Lower lobe of right lung (tissue), 2 donors: ENCODE data around the gene NBAS. TPM values are rescaled to one million over a fixed set of nuclear protein-coding genes. Genes with fewer than 3 reads are reported as not detected.

ENCODE experiments used
- ATAC-seq, 2 donors: fragments of 200-7000 bp; cut with Tn5 transposase; one replicate each; pipeline ENCODE4 v1.9.1; 2020 to 2022; ENCODE audit warnings: mild to moderate bottlenecking in 2 of 2, moderate library complexity in 2 of 2
- DNase-seq: peaks from one replicate; pipeline ENCODE4 v3.0.0-alpha.2; 2020
- H3K27ac ChIP-seq: fragments of 200-600 bp; one replicate; pipeline ENCODE4 v1.8.0; 2022
- H3K27me3 ChIP-seq: fragments of 200-600 bp; one replicate; pipeline ENCODE4 v1.8.0; 2022; ENCODE audit warnings: low read depth
- H3K36me3 ChIP-seq: fragments of 200-600 bp; one replicate; pipeline ENCODE4 v1.8.0; 2022; ENCODE audit warnings: mild to moderate bottlenecking
- H3K4me1 ChIP-seq: fragments of 200-600 bp; one replicate; pipeline ENCODE4 v1.8.0; 2022
- H3K4me3 ChIP-seq: fragments of 200-600 bp; one replicate; pipeline ENCODE4 v1.8.0; 2022; ENCODE audit warnings: mild to moderate bottlenecking
- H3K9me3 ChIP-seq: fragments of 200-600 bp; one replicate; pipeline ENCODE4 v1.8.0; 2022
- intact Hi-C: fragments of 100-400 bp; cut with DNase I; formaldehyde crosslinking; loops from one replicate; pipeline ENCODE4 v1.11.0; 2022
- total RNA-seq: library from RNA; stranded (reverse); fragmentation: NEBNext Ultra II Directional; extraction: Animal tissue kit (Norgen Biotek cat#: 25700); gene quantifications from one replicate; pipeline ENCODE4 v1.2.1, GENCODE V29; 2021
- TF ChIP-seq, protein P1 (sequence below): fragments of 200-600 bp; IDR thresholded peaks from one replicate; pipeline ENCODE4 v1.8.0; 2022; ENCODE audit warnings: antibody characterized with exemption, mild to moderate bottlenecking
- donor health status: DM: no; HTN: yes; CAD: no; lungs with severe emphysema.

Gene NBAS
- total RNA-seq, 1 donor from 2014 or later, result 42.4 TPM

DNA sequence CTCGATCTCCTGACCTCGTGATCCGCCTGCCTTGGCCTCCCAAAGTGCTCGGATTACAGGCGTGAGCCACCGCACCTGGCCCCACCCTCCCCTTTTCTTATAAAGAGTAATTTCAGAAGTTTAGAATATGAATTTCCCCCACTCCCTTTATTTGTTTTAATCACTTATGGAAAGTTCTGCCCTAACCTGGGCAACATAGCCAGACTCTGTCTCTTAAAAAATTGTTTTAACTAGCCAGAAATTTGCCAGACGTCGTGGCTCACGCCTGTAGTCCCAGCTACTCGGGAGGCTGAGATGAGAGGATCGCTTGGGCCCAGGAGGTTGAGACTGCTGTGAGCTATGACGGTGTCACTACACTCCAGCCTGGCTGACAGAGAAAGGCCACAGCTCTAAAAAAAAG lies 7.7 kb upstream of the NBAS start:
- intact Hi-C loops, result no loop called here
- H3K27me3 ChIP-seq, result peaks cover 5% of the 10 kb centered on the region
- no peak for DNase-seq
- no peak overlapping the region for H3K4me3 ChIP-seq
- TF ChIP-seq, protein P1, sequence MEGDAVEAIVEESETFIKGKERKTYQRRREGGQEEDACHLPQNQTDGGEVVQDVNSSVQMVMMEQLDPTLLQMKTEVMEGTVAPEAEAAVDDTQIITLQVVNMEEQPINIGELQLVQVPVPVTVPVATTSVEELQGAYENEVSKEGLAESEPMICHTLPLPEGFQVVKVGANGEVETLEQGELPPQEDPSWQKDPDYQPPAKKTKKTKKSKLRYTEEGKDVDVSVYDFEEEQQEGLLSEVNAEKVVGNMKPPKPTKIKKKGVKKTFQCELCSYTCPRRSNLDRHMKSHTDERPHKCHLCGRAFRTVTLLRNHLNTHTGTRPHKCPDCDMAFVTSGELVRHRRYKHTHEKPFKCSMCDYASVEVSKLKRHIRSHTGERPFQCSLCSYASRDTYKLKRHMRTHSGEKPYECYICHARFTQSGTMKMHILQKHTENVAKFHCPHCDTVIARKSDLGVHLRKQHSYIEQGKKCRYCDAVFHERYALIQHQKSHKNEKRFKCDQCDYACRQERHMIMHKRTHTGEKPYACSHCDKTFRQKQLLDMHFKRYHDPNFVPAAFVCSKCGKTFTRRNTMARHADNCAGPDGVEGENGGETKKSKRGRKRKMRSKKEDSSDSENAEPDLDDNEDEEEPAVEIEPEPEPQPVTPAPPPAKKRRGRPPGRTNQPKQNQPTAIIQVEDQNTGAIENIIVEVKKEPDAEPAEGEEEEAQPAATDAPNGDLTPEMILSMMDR, result no peak
- H3K27ac ChIP-seq, result no peak overlapping the region
- H3K4me1 ChIP-seq, result no peaks in the 10 kb centered on the region
- H3K9me3 ChIP-seq, result no peaks in the 10 kb centered on the region
- ATAC-seq, result no peak
- H3K36me3 ChIP-seq, result no peaks in the 10 kb centered on the region

DNA sequence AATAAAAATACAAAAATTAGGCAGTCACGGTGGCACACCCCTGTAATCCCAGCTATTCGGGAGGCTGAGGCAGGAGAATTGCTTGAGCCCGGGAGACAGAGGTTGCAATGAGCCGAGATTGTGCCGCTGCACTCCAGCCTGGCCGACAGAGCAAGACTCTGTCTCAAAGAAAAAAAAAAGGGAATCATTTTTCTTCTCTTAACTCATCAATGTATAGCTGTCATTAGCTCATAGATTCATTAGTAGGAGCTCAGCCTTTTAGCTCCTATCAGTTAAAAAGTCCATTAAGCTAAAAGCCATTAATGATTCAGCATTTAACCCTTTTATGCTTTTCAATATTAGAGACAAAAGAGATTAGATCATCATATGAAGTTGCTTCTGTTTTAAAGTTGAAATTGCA lies 5.8 kb upstream of the NBAS start:
- intact Hi-C loops, result no loop called here

DNA sequence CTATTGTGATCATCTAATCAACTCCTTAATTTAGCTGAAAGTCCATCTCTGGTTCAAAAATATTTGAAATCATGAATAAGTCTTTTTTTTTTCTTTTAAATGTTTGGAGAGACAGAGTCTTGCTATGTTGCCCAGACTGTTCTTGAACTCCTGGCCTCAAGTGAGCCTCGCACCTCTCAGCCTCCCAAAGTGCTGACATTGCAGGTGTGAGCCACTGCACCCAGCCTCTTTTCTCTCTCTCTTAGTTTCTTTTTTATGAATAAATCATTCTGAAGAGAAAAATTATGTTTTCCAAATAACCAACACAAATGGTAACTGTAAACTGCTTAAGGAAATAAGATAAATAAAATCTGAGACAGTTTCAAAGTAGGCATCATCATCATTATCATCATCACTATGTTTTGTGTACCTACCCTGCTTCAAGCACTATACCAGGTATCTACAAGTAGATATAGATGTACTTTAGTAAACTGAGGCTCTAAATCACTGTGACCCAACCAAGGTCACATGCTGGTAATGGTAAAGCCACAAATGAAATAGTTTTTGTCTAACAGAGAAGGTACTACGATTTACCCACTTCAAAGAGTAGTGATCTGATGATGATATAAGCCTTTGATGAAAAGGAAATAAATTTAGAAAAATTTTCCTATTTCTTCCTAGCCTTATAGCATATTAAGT lies 5.0 kb upstream of the NBAS start:
- Histone ChIP-seq H3K4me3 (no peak overlapping the region), H3K27me3 (peaks cover 5% of the 10 kb centered on the region), H3K9me3 (no peaks in the 10 kb centered on the region), H3K27ac (no peak overlapping the region), H3K4me1 (no peaks in the 10 kb centered on the region), H3K36me3 (no peaks in the 10 kb centered on the region)
- no peak for ATAC-seq
- DNase-seq, result no peak
- TF ChIP-seq, protein P1, result no peak
- intact Hi-C loops, result no loop called here

More for the DNA sequence above, 5.8 kb upstream of the NBAS start:
- ATAC-seq (no peak), DNase-seq (no peak)
- peaks cover 5% of the 10 kb centered on the region for H3K27me3 ChIP-seq
- TF ChIP-seq, protein P1, result no peak
- no peak overlapping the region for H3K4me3 ChIP-seq
- no peak overlapping the region for H3K27ac ChIP-seq
- H3K4me1 ChIP-seq, result no peaks in the 10 kb centered on the region
- no peaks in the 10 kb centered on the region for H3K36me3 ChIP-seq
- H3K9me3 ChIP-seq, result no peaks in the 10 kb centered on the region

DNA sequence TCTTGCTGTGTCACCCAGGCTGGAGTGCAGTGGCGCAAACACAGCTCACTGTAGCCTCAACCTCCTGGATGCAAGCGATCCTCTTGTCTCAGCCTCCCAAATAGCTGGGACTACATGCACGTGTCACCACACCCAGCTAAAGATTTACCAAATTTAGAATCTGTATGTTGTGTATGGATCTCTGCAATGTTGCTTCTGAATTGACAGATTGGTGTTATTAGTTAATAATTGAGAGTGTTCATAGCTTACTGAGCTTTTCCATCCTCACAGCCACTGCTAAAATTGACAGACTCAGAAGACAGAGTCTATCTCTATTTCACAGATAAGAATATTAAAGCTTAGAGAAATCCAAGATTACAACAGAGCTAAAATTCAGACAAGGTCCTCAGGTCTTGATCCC lies 4.3 kb upstream of the NBAS start:
- no peaks in the 10 kb centered on the region for H3K4me1 ChIP-seq
- no peak overlapping the region for H3K4me3 ChIP-seq
- ATAC-seq, result no peak
- TF ChIP-seq, protein P1, result no peak
- no peaks in the 10 kb centered on the region for H3K36me3 ChIP-seq
- H3K27me3 ChIP-seq, result peaks cover 5% of the 10 kb centered on the region
- no peak for DNase-seq
- no peaks in the 10 kb centered on the region for H3K9me3 ChIP-seq
- H3K27ac ChIP-seq, result no peak overlapping the region
- intact Hi-C loops, result no loop called here

DNA sequence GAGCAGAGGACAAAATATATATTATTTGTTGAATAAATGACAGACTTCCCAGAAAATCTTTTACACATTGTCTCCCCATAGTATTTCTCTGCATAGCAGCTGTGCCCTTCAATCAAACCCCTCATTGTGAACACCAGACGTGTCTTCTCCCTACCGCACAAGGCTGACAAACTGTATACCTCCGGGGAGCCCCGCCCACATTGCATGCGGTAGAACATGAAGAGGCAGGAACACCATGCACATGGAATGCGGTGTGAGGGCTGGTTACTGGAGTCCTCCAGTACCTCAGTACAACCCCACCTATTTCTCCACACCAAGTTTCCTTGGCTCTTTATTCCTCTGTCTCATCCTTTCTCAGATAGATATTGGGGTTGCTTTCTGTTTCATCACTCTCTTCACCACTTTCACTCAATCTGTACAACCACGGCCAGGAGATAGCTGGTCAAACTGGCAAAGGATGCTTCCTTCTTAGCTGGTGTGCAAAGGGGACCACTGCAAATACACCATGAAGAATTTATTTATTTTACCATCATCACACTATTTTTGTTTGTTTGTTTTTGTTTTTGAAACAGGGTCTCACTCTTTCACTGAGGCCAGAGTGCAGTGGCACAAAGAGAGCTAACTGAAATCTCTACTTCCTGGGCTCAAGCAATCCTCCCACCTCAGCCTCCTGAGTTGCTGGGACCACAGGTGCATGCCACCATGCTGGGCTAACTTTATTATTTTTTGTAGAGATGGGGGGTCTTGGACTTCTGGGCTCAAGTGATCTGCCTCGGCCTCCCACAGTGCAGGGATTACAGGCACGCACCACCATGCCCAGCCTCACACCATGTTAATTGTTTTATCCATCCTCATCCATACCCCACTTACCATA lies 2.3 kb upstream of the NBAS start:
- no peak overlapping the region for H3K4me3 ChIP-seq
- peaks cover 14% of the 10 kb centered on the region for H3K4me1 ChIP-seq
- no peaks in the 10 kb centered on the region for H3K9me3 ChIP-seq
- H3K27me3 ChIP-seq, result peaks cover 5% of the 10 kb centered on the region
- intact Hi-C loops, result no loop called here
- DNase-seq (no peak), ATAC-seq (no peak)
- H3K36me3 ChIP-seq, result no peaks in the 10 kb centered on the region
- TF ChIP-seq, protein P1, result no peak
- H3K27ac ChIP-seq, result no peak overlapping the region
